Upper lobe of right lung (tissue), 1 donor: ENCODE data around the gene NHERF1. TPM values are rescaled to one million over a fixed set of nuclear protein-coding genes. Genes with fewer than 3 reads are reported as not detected.

Experiments used
- ATAC-seq: fragments of 200-7000 bp; cut with Tn5 transposase; one replicate; pipeline ENCODE4 v1.9.1; 2020; ENCODE audit warnings: mild to moderate bottlenecking, moderate library complexity
- DNase-seq: peaks from one replicate; pipeline ENCODE4 v3.0.0-alpha.2; 2020
- H3K27ac ChIP-seq: fragments of 200-600 bp; one replicate; pipeline ENCODE4 v1.8.0; 2022
- H3K27me3 ChIP-seq: fragments of 200-600 bp; one replicate; pipeline ENCODE4 v1.8.0; 2022; ENCODE audit warnings: mild to moderate bottlenecking
- H3K36me3 ChIP-seq: fragments of 200-600 bp; one replicate; pipeline ENCODE4 v1.8.0; 2022
- H3K4me1 ChIP-seq: fragments of 200-600 bp; one replicate; pipeline ENCODE4 v1.8.0; 2022
- H3K4me3 ChIP-seq: fragments of 200-600 bp; one replicate; pipeline ENCODE4 v1.8.0; 2022; ENCODE audit warnings: mild to moderate bottlenecking
- H3K9me3 ChIP-seq: fragments of 200-600 bp; one replicate; pipeline ENCODE4 v1.8.0; 2022
- CTCF ChIP-seq: fragments of 200-600 bp; IDR thresholded peaks from one replicate; pipeline ENCODE4 v1.8.0; 2022; ENCODE audit warnings: antibody characterized with exemption
- intact Hi-C: fragments of 100-400 bp; cut with DNase I; formaldehyde crosslinking; loops from one replicate; pipeline ENCODE4 v1.11.0; 2022
- total RNA-seq: library from RNA; stranded (reverse); fragmentation: NEBNext Ultra II Directional; extraction: Animal tissue kit (Norgen Biotek cat#: 25700); gene quantifications from one replicate; pipeline ENCODE4 v1.2.1, GENCODE V29; 2021
- donor health status: DM: no; HTN: yes; CAD: no; lungs with severe emphysema.

NHERF1 gene
- total RNA-seq, 1 donor from 2014 or later = 28.4 TPM

GRCh38 chr17:74782571-74782970 lies 34.1 kb downstream of the NHERF1 start:
- H3K9me3 ChIP-seq = no peaks in the 10 kb centered on the region
- TF ChIP-seq CTCF = no peak
- no peak for ATAC-seq
- H3K27ac ChIP-seq = no peak overlapping the region
- intact Hi-C loops = no loop called here
- no peak for DNase-seq
- H3K27me3 ChIP-seq = no peaks in the 10 kb centered on the region
- H3K4me1 ChIP-seq = peaks cover 3% of the 10 kb centered on the region
- H3K4me3 ChIP-seq = no peak overlapping the region
- H3K36me3 ChIP-seq = no peaks in the 10 kb centered on the region

GRCh38 chr17:74784125-74784810 lies 35.8 kb downstream of the NHERF1 start:
- Histone ChIP-seq H3K36me3 (no peaks in the 10 kb centered on the region), H3K4me3 (no peak overlapping the region), H3K9me3 (no peaks in the 10 kb centered on the region), H3K27ac (no peak overlapping the region), H3K27me3 (no peaks in the 10 kb centered on the region), H3K4me1 (no peaks in the 10 kb centered on the region)
- TF ChIP-seq CTCF = no peak
- DNase-seq (no peak), ATAC-seq (no peak)
- intact Hi-C loops = no loop called here

GRCh38 chr17:74785096-74785980 lies 36.9 kb downstream of the NHERF1 start:
- Histone ChIP-seq H3K4me3 (no peak overlapping the region), H3K27ac (no peak overlapping the region), H3K36me3 (no peaks in the 10 kb centered on the region), H3K27me3 (no peaks in the 10 kb centered on the region), H3K4me1 (peaks cover 4% of the 10 kb centered on the region), H3K9me3 (no peaks in the 10 kb centered on the region)
- intact Hi-C loops = no loop called here
- no peak for DNase-seq
- TF ChIP-seq CTCF = no peak
- no peak for ATAC-seq

- intact Hi-C loops = no loop called here
- Histone ChIP-seq H3K4me1 (peaks cover 4% of the 10 kb centered on the region), H3K9me3 (no peaks in the 10 kb centered on the region), H3K27ac (no peak overlapping the region), H3K36me3 (no peaks in the 10 kb centered on the region), H3K27me3 (no peaks in the 10 kb centered on the region), H3K4me3 (no peak overlapping the region)
- TF ChIP-seq CTCF = no peak
- DNase-seq (no peak), ATAC-seq (no peak)
Observed at GRCh38 chr17:74785981-74786360, 37.5 kb downstream of the NHERF1 start.

- Histone ChIP-seq H3K27me3 (no peaks in the 10 kb centered on the region), H3K9me3 (no peaks in the 10 kb centered on the region), H3K4me3 (no peak overlapping the region), H3K36me3 (no peaks in the 10 kb centered on the region), H3K4me1 (peaks cover 4% of the 10 kb centered on the region), H3K27ac (no peak overlapping the region)
- intact Hi-C loops = no loop called here
- no peak for TF ChIP-seq CTCF
- no peak for DNase-seq
- ATAC-seq = peak; percentile 61
Observed at GRCh38 chr17:74786431-74787055, 38.1 kb downstream of the NHERF1 start.
